Measurements from ENCODE around the gene CFAP46.

The CFAP46 gene

GRCh38 chr10:132763545-132763944 lies 178.8 kb downstream of the CFAP46 start:
- no peak for ATAC-seq
- TF ChIP-seq ISL1 (CRISPR knock-in tag; IDR thresholded peaks at IDR 0.05) (no peak), ZNF8 (CRISPR knock-in tag; IDR thresholded peaks at IDR 0.05) (no peak), CREB5 (CRISPR knock-in tag; IDR thresholded peaks at IDR 0.05; ENCODE audit: low read depth) (no peak), POU6F1 (CRISPR knock-in tag; IDR thresholded peaks at IDR 0.05; ENCODE audit: borderline replicate concordance, low read depth) (no peak), GLIS3 (CRISPR knock-in tag; IDR thresholded peaks at IDR 0.05) (no peak), ESRRG (CRISPR knock-in tag; IDR thresholded peaks at IDR 0.05) (no peak), TOX (CRISPR knock-in tag; IDR thresholded peaks at IDR 0.05; ENCODE audit: borderline replicate concordance) (no peak), TSHZ2 (CRISPR knock-in tag; IDR thresholded peaks at IDR 0.05) (no peak), ZFP3 (CRISPR knock-in tag; IDR thresholded peaks at IDR 0.05) (no peak), CSDC2 (CRISPR knock-in tag; IDR thresholded peaks at IDR 0.05) (no peak), CSRNP3 (CRISPR knock-in tag; IDR thresholded peaks at IDR 0.05) (no peak), RARB (CRISPR knock-in tag; IDR thresholded peaks at IDR 0.05) (no peak), SNAI2 (CRISPR knock-in tag; IDR thresholded peaks at IDR 0.05) (no peak), TCF4 (CRISPR knock-in tag; IDR thresholded peaks at IDR 0.05; ENCODE audit: borderline replicate concordance) (no peak)

- ATAC-seq: no peak
- no peak for TF ChIP-seq ZNF565 (CRISPR knock-in tag; conservative IDR thresholded peaks at IDR 0.05; ENCODE audit: low read depth)
- no peak for TF ChIP-seq ZNF70 (CRISPR knock-in tag; IDR thresholded peaks at IDR 0.05)
- 0 out of 2 replicates have a peak, but pooled peaks have one; percentile 1 for TF ChIP-seq ZFP30 (CRISPR knock-in tag; IDR thresholded peaks at IDR 0.05)
- TF ChIP-seq ZC3H10 (CRISPR knock-in tag; IDR thresholded peaks at IDR 0.05): no peak
- TF ChIP-seq BACH2 (CRISPR knock-in tag; IDR thresholded peaks at IDR 0.05; ENCODE audit: borderline replicate concordance): no peak
Measured at GRCh38 chr10:132762267-132762666, 180.1 kb downstream of the CFAP46 start.

- no peak for TF ChIP-seq ISL1 (CRISPR knock-in tag; IDR thresholded peaks at IDR 0.05)
- no peak for ATAC-seq
Measured at GRCh38 chr10:132761395-132762060, 180.8 kb downstream of the CFAP46 start.

- ATAC-seq: no peak
- TF ChIP-seq TOX (CRISPR knock-in tag; IDR thresholded peaks at IDR 0.05; ENCODE audit: borderline replicate concordance) (no peak), ESRRG (CRISPR knock-in tag; IDR thresholded peaks at IDR 0.05) (no peak), ZNF565 (CRISPR knock-in tag; conservative IDR thresholded peaks at IDR 0.05; ENCODE audit: low read depth) (no peak), ZNF70 (CRISPR knock-in tag; IDR thresholded peaks at IDR 0.05) (no peak), ZFP30 (CRISPR knock-in tag; IDR thresholded peaks at IDR 0.05) (no peak), CSRNP3 (CRISPR knock-in tag; IDR thresholded peaks at IDR 0.05) (no peak), GLIS3 (CRISPR knock-in tag; IDR thresholded peaks at IDR 0.05) (no peak), ZC3H10 (CRISPR knock-in tag; IDR thresholded peaks at IDR 0.05) (no peak), POU6F1 (CRISPR knock-in tag; IDR thresholded peaks at IDR 0.05; ENCODE audit: borderline replicate concordance, low read depth) (no peak), ISL1 (CRISPR knock-in tag; IDR thresholded peaks at IDR 0.05) (no peak), PPARA (CRISPR knock-in tag; IDR thresholded peaks at IDR 0.05; ENCODE audit: borderline replicate concordance) (no peak), RARB (CRISPR knock-in tag; IDR thresholded peaks at IDR 0.05) (no peak), TSHZ2 (CRISPR knock-in tag; IDR thresholded peaks at IDR 0.05) (no peak), TCF4 (CRISPR knock-in tag; IDR thresholded peaks at IDR 0.05; ENCODE audit: borderline replicate concordance) (no peak), OSR1 (CRISPR knock-in tag; IDR thresholded peaks at IDR 0.05) (no peak)
Measured at GRCh38 chr10:132758865-132759264, 183.5 kb downstream of the CFAP46 start.

All from SK-N-SH treated with all-trans-retinoic acid at 6 μM for 48 hours (cell line).